NCI-H524 (cell line): ENCODE measurements around the gene RELN.

Experiments
- DNase-seq, 2 experiments: peaks; one replicate each; lab custom pipeline; 2025; lab: John Stamatoyannopoulos, UW

Gene RELN

DNA sequence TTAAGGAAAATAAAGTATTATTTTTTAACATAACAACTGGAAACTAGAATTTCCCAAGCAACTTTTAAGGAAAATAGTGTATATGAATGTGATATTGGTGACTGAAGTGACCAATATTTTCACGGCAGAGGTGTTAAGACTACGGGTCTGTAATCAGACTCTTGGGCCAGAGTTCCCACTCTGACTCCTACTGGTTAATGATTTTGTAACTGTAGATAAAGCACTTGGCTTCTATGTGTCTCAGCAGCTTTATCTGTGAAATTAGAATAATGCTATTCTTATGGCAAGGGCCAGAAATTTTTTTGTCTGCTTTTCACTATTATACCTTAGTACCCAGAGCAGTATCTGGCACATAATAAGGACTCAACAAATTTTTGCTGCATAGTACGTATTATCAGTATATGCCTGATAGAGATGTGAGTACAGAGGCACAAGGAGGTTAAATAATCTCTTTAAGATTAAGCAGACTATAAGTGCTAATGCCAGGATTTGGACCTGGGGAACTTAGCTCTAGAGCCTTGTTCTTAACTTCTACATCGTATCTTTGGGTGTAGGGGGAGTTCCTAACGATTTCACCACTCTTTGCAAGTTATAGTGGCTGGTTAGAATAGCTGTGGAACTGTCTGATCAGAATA is 357.3 kb downstream of the RELN start:
- DNase-seq: peak in 1 of 2 experiments; percentile 1

DNA sequence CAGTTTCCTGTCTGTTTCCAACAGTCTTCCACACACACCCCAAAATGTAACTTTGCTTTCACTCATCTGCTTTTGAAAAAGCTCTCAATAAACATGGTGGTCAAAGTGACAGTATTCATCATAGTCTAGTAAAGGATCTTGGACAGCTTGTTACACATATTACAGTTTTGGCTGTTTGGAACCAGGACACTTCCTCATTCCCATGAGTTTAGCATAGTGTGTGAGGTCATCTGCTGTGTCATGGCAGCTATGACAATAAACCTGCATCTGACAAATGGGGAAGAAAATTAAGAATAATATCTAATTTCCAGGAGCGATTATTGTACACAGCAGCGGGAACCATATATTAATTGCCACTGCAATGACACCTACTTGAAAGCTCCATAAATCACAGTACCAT is 359.1 kb downstream of the RELN start:
- no peak for DNase-seq

DNA sequence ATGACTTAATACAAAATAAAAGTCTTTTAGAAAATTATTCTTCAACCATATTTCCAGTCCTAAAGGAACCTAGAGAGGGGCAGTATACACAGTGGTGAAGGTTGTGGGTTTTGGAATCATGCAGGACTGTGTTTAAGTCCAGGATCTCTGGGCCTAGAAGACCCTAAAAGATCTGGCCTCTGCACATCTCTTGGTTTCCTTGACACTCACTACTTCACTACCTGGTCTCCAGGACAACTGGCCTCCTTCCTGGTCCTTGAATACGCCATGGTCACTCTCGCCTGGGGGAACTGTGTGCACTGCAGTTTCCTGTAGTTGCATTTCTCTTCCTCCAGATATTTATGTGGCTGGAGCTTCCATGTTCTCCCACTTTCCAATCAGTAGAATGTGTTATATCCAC is 360.7 kb downstream of the RELN start:
- no peak for DNase-seq

DNA sequence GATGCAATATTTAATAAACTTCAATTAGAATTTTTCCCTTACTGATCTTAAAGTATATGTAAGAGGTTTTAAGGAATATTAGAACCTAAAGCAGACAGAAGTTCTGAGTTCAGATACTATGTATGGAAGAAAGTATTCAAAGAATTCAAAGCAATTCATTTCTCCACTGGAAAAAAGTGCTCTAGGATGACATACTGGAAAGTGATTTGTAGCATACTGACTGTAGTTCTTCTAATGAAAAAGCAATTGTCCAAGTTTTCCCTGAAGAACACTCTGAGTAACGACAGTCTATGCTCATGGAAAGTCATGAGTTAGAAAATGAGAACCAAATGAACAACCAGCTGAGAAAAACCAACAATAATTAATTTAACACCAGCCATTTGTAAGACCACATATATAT is 362.7 kb downstream of the RELN start:
- no peak for DNase-seq

DNA sequence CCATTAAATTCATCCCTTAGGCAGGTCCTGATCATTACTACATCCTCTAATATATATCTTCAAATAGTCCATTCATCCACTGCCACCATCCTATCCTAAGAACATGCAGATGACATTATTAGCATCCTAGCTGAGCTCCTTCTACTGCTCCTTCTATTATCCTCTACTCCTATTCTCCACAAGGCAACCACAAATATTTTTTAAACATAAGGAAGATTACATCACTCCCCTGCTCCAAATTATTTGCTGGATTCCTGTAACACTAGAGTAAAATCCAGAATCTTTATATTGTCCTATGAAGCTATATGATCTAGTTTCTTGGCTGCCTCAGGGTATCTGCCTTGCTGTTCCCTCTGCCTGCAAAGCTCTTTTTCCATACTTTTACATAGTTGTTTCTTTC is 367.2 kb downstream of the RELN start:
- DNase-seq: no peak

DNA sequence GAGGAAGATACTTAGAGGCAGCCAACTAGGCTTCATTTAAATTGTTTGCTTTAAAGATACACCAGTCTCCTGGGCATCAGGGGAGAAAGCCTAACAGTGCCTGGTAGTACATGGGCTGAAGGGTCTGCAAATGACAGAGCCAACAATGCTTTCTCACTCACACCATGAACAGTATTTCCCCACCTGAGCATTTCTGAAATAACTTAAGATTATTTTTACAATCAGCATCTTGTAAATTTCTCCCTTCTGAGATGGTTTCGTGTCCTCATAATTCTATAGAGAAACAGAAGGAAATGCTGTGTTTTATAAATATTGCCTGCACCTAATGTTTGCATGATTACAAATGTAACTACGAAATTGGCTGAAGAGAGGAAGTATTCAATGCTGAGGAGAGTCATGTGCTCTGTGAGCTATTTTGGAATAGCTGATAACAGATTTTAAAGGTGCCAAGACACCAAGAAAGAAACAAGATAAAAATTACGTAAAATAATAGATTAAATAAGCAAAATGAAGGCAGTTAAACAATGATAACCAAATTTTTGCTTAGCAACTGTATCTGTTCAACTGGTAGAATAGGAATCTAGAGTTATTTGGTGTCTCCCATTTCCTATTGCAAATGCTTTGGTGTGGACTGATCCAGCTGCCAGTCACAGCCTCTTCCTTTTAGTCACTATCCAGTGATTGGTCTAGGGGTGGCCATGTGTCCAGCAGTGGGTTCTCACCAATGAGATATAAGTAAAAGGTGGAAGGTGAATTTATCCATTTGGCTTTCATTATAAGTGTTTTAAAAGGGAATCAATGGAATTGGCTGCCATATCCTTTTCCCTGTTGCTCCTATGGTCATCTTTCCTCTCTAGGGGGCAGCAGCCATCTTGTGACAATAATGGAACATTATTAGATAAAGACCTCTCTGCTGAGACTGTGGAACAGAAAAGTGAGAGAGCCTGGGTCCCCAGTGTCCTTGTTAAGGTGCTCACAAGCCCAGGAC is 375.5 kb downstream of the RELN start:
- peak in 1 of 2 experiments; percentile 54 for DNase-seq

DNA sequence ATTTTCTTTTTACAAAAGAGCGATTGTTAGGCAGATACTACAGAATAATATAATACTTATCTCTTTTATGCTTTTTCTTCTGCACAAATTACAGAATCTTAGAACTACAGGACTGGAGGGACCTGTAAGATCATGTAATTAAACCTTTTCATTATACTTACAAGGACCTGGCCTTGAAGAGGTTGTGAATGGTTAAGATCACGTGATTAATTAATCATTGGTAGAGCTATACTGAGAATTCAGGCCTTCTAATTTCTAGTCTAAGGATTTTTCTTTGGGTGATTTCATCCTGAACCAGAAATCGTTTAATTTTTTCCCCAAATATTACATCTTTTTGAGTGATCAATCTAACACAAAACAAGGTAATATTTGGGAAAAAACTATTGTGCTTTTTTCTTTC is 379.7 kb downstream of the RELN start:
- DNase-seq: no peak

DNA sequence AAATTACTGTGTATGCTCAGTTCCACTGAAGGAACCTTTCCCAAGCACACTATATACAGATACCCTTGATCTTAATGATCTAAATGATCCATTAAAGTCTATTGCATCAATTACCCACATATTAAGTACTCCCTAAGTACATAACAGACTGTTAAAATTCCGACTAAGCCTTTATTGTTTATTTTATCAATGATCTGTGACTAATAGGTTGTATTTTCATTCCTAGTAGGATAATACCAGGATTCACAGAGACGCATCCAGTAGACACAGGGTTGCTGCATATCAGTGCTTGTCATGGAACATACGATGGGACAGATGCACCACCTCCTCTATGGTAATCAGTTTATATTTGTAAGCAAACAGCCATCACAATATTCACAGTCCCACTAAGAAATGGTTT is 383.8 kb downstream of the RELN start:
- DNase-seq: peak in 1 of 2 experiments; percentile 1

DNA sequence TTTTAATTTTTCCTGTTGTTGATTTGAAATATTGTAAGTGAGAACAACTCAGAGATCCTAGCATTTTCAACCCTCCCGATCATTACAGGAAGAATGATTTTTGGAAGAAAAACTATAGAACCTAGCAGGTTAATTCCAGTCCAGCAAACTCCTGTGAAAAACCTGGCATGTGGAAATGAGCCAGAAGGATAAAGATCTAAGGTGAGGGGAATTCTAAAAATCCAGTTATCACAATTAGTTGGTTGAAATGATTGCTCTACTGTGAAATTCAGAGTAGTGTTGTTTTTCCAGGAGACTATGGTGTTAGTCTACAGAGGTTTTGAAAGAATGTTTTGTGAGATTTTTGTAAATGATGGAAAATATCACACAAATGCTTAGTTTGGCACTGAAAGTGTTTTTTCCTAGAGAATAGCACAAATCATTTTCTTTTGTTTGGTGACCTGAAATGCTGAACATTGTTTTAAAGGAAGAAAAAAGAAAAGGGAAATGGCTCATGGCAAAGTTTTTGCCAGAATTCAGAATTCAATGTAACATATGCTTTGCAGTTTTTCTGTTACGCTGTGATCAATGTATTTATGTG is 391.0 kb downstream of the RELN start:
- DNase-seq: no peak

DNA sequence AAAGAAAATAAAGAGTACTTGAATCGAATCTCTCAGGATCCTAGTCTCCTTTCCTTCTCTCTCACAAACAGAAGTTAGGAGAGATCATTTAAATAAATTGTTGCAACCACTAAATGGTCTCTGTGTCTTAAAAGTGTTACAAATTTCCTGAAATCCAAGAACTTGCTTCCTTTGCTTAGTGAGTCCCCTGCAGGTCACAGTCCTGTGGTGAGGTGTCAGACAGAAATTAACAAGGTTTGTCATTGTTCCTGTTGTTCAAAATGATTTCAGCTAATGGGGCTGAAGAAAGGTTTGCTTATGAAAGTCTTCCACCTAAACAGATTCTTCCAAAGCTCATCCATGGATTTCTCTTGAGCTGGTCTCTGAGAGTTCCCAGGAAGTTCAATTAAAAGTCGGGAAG is 391.9 kb downstream of the RELN start:
- no peak for DNase-seq

DNA sequence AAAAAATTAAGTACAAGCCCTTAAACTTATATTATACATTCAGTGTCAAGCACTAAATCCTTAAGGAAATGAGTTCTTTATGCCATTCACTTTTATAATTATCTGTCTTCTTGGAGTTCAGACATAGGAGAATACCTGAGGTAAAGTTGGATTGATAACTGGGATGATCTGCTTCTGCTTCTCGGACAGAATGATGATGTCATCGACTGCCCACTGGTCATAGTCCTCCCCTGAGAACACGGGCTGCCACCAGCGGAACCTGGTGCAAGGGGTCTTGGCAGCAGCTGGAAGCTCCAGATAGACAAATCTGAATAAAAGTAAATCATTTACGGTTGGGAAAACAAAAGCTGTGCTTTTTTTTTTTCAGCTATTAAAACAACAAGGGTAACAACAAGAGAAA is 395.3 kb downstream of the RELN start:
- DNase-seq: no peak

DNA sequence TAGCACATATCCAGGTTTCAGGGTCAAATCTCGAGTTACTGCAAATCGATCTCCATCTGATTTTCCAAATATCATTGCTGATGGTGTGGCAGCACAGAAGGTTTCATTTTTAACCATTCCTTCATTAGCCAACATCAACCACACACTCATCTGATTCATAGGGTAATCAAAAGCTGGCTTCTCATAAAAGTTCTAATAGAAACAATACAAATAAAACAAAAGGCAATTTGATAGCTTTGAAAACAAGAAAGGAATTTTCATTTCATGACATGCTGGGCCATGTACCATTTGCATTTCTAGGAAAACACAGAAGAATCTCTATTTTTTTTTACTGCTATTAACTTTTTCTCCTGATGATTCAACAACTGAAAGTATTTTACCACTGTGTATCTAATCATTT is 395.8 kb downstream of the RELN start:
- no peak for DNase-seq

DNA sequence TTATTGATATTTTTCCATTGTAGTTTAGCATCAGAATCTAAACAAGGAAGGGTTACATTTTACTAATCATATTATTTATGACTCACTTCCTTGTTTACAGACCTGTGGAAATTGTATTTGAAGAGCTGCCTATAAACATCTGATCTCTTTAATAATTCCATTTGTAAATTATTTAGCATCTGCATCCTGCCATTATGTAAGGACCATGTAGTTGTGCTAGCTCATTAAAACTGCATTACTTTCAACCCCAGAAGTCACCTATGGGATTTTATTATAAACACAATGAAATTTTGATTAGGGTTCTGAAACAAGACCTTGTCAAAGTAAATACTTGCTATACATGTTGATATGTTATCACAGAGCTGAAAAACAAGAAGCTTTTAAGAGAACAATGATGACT is 396.6 kb downstream of the RELN start:
- DNase-seq: no peak

DNA sequence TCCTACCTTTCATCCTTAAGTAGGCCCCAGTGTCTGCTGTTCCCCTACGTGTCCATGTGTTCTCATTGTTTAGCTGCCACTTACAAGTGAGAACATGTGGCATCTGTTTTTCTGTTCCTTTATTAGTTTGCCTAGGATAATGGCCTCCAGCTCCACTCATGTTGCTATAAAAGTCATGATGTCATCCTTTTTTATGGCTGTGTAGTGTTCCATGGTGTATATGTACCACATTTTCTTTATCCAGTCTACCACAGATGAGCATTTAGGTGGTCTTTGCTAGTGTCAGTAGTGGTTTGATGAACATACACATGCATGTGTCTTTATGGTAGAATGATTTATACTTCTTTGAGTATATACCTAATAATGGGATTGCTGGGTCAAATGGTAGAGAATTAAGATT is 397.3 kb downstream of the RELN start:
- no peak for DNase-seq

DNA sequence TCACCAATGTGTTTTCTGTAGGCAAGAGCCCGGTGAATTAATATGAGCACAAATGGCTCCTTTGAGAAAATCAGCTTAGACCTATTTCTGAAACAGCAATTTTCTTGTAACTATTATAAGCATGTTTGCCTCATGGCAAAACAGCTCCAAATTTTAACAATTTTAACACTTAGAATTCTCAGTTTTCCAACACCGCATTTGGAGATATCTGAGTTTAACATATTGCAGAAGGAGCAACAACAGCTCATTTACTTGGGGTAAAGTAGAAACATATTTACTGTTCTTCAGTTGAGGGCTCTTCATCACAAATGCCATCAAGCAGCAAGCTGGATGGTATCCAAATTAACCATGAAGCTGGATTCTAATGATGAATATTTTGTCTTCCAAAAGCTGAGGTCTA is 409.4 kb downstream of the RELN start:
- DNase-seq: no peak

DNA sequence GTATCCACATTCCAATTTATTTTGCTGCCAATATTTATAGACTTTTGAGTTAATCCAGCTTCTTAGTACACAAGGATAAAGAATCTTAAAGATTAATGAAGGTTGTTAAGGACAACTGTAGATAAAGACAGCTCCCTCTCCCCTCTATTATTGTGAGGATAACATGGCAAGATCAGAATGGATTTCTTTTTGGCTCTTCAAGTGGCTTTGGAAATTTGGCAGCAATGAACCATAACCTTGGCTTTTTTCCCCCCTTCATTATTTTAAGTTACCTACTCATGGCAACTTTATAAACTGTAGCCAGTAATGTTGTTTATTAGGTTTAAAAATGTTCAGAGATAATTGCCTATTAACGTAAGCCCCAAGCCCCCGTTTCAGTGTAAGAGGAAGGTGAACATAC is 412.4 kb downstream of the RELN start:
- DNase-seq: no peak

DNA sequence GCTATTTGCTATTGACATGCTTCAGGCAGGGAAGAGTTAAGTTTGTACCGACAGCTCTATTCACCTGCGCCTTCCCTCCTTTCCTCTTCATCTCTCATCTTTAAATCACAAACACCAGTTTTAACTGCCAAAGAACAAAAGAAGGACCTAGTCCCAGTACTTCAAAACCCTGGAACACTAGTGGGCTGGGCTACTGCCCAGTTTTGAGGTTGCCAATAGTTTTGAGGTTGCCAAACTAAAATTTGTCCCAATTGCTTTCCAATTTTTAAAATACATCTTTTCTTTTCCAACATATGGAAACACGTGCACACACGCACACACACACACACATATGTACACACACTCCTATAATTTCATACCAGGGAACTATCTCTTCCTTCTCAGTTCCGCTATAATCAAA is 412.8 kb downstream of the RELN start:
- no peak for DNase-seq

DNA sequence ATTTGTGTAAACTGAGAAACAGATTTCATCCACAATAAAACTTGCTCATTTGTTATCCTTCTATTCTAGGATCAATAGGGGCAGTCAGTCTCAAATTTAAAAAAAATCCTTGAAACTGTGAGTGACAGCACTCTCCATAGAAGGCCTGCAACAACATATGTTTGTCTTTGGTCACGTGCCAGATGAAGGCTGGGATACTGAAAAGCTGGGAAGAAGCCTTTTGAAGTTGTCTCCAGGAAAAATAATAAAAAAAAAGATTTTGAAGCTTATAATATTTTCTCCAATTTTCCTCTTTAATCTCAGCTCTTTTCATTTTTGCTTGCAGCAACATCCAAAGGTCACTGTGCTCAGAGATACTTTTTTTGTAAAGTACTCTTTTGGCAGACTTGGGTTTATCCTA is 414.9 kb downstream of the RELN start:
- peak in 1 of 2 experiments; percentile 70 for DNase-seq

DNA sequence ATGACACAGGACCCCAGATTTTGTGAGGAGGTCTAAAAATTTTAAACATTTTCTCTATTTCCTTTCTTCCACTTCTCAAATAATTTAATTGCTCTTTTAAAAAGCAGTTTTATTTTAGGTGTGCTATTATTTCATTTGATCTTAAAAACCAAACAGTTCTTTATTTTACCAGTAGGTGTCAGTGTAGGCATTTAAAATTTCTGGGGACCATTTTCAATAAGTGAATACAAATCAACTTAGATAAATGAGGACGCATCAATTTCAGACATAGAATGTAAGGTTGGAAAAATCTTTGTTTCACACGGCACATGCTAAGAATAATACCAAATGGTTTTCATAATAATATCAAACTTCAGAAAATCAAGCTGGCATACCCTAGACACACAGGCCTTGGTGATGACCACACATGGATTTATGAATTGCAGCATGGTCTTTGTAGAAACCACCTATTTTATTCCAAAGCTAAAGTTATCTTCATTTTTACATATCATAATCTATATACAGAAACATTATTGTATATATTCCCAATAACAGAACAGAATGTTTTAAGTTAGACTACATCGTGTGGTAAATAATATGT is 415.9 kb downstream of the RELN start:
- DNase-seq: peak in 1 of 2 experiments; percentile 47

DNA sequence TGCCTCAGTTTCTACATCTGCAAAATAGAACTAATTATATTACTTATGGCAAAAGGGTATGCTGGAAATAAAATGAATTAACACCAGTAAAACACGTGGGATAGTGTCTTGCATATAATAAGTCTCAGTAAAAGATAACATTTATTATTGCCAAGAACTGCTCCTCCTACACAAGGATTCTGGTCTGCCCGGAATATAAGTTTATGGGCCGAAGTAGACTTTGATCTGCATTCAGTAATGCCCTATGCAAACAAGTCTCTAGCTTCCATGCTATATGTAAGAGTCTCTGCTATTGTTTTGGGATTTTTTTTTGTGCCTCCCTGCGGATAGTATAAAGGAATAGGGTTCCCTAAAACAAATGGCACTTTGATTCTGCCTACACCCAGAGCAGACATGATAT is 417.9 kb downstream of the RELN start:
- DNase-seq: no peak

DNA sequence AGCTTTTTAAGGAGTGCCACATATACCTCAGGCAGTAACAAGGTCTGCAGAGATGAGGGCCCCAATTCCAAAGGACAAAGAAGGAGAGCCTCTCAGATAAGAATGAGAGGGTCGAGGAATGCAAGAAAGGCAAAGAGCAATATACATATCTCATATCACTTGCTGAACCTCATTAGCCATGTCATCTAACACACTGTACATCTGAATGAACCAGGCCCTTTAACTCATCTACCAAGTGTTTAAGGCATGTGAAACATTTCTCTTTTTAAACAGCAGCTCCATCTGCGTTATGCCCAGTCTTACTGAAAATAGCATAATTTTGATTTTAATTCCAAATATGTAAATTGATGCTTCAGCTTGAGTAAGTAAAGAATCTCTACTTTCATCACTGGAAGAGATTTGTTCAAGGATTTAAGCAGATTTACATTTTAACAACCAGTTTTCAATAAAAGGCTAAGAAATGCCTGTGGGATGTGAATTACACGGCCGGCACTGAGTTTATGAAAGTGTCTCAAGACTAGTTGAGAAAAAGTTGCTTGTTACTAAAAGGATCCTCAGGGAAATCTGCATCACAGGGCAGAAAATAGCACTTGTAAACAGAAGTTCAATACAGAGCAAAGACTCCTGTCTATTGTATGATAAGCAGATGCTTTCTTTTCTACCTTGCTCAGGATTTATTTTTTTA is 419.7 kb downstream of the RELN start:
- DNase-seq: no peak

DNA sequence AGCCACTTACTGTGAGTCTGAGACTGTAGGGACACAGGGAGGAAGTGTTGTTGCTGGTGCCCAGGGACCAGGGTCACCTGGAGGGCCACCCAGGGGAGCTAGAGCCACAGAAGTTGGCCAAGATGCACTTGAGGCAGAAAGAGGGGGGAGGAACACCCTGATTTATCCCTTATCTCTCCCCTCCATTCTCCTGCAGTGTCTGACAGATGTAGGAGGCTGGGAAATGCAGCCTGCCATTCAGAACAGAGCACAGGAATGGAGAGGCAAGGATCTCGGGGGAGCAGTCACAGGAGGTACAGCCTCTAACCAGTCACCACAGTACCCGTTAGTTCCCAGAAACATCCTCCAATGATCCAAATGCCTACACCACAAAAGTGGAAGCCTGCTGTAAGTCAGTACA is 425.0 kb downstream of the RELN start:
- no peak for DNase-seq
